Measurements from ENCODE around the gene RAP1GAP2. TPM values are rescaled to one million over a fixed set of nuclear protein-coding genes. Genes with fewer than 3 reads are reported as not detected.

The RAP1GAP2 gene
- total and polyA plus RNA-seq, 10 donors = 1.2 to 32.7 (median 14.1) TPM

DNA sequence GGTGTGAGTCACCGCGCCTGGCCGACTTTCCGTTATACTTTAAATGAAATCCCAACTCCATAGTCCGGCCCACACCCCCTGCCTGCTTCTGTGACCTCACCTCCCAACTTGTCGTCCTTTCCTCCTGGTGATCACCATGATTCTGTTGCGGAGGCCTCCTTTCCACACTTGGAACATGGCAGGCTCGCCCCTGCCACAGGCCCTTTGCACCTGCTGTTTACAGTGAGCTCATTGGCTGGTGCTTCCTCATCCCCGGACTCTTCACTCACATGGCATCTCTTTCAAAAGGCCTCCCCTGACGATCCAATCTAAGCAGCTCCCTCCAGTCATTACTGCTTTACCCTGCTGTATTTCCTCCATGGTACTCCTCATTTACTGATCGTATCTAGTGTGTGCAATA is 64.6 kb downstream of the RAP1GAP2 start:
- peaks cover 0 to 49% (median 19%) of the 10 kb centered on the region in 7 donors for H3K27me3 ChIP-seq (replicated peaks in 1 of 7)
- peaks cover 0 to 8% (median 0%) of the 10 kb centered on the region in 6 donors for H3K36me3 ChIP-seq
- 89 to 93% (median 93%) methylated on average over 11 of the region's 11 CpGs for WGBS, 5 donors
- no peak for DNase-seq
- no peaks in the 10 kb centered on the region for H3K4me1 ChIP-seq
- H3K9me3 ChIP-seq = no peaks in the 10 kb centered on the region
- no peak overlapping the region for H3K4me3 ChIP-seq
- H3K27ac ChIP-seq = no peak overlapping the region
- intact Hi-C loops (cut with DNase I; ENCODE audit: low total_unique reads) = no loop called here
- TF ChIP-seq POLR2A (IDR thresholded peaks at IDR 0.05) (no peak), POLR2AphosphoS5 (IDR thresholded peaks at IDR 0.05) (no peak)
- TF ChIP-seq, protein P1, sequence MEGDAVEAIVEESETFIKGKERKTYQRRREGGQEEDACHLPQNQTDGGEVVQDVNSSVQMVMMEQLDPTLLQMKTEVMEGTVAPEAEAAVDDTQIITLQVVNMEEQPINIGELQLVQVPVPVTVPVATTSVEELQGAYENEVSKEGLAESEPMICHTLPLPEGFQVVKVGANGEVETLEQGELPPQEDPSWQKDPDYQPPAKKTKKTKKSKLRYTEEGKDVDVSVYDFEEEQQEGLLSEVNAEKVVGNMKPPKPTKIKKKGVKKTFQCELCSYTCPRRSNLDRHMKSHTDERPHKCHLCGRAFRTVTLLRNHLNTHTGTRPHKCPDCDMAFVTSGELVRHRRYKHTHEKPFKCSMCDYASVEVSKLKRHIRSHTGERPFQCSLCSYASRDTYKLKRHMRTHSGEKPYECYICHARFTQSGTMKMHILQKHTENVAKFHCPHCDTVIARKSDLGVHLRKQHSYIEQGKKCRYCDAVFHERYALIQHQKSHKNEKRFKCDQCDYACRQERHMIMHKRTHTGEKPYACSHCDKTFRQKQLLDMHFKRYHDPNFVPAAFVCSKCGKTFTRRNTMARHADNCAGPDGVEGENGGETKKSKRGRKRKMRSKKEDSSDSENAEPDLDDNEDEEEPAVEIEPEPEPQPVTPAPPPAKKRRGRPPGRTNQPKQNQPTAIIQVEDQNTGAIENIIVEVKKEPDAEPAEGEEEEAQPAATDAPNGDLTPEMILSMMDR (IDR thresholded peaks at IDR 0.05 in 8 of 11, conservative IDR thresholded peaks at IDR 0.05 in 3 of 11) = no peak

DNA sequence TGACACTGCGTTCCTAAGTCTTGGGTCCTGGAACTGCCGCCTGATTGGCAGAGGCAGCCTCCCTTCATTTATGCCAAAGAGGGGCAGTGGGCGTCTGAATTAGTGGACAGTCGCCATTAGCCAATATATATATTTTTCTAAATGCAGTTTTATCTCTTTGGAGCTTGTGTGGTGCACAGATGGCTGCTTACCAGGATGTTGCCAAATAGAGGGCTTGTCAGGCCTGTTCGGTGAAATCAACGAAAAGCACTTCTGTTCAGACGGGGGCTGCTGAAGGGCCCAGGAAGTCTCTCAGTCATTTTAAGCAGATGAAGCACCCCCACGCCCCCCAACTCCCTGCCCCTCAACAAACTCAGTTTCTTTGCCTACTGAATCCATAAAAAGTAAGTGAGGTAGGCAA is 66.0 kb downstream of the RAP1GAP2 start:
- Histone ChIP-seq H3K9me3 (no peaks in the 10 kb centered on the region), H3K4me1 (no peaks in the 10 kb centered on the region), H3K36me3 (peaks cover 0 to 8% (median 0%) of the 10 kb centered on the region in 6 donors), H3K27ac (no peak overlapping the region), H3K4me3 (no peak overlapping the region), H3K27me3 (replicated peaks in 1 of 7) (peaks cover 0 to 42% (median 6%) of the 10 kb centered on the region in 7 donors)
- no peak for DNase-seq
- TF ChIP-seq, protein P1 (IDR thresholded peaks at IDR 0.05 in 8 of 11, conservative IDR thresholded peaks at IDR 0.05 in 3 of 11) = no peak
- TF ChIP-seq POLR2A (IDR thresholded peaks at IDR 0.05) (no peak), POLR2AphosphoS5 (IDR thresholded peaks at IDR 0.05) (no peak)
- intact Hi-C loops (cut with DNase I; ENCODE audit: low total_unique reads) = no loop called here
- 63 to 86% (median 73%) methylated on average over 8 of the region's 8 CpGs for WGBS, 5 donors

DNA sequence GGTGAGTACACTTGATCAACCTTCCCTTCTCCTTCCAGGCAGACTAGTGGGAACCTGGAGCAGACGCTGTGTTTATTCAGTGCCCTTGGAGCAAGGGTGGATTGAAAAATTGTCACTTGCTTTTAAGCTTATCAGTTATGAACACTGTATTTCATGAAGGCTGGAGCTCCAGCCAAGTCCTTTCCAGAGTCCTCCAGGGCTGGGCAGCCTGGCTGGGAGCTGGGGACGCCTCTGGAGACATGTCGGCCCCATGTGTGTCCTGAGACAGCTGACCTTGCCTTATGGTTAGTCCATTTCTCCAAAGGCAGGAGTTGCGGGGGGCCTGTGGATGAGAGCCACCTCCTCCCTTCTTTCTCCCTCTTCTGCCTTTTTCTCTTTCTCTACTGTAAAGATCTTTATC is 67.0 kb downstream of the RAP1GAP2 start:
- Histone ChIP-seq H3K9me3 (no peaks in the 10 kb centered on the region), H3K27ac (no peak overlapping the region), H3K4me3 (no peak overlapping the region), H3K36me3 (peaks cover 0 to 8% (median 0%) of the 10 kb centered on the region in 6 donors), H3K27me3 (replicated peaks in 1 of 7) (peaks cover 0 to 36% (median 0%) of the 10 kb centered on the region in 7 donors), H3K4me1 (no peaks in the 10 kb centered on the region)
- intact Hi-C loops (cut with DNase I; ENCODE audit: low total_unique reads) = no loop called here
- no peak for DNase-seq
- TF ChIP-seq, protein P1 (IDR thresholded peaks at IDR 0.05 in 8 of 11, conservative IDR thresholded peaks at IDR 0.05 in 3 of 11) = no peak
- TF ChIP-seq POLR2AphosphoS5 (IDR thresholded peaks at IDR 0.05) = no peak
- no peak for TF ChIP-seq POLR2A (IDR thresholded peaks at IDR 0.05)
- WGBS, 5 donors = 78 to 89% (median 82%) methylated on average over 4 of the region's 4 CpGs

DNA sequence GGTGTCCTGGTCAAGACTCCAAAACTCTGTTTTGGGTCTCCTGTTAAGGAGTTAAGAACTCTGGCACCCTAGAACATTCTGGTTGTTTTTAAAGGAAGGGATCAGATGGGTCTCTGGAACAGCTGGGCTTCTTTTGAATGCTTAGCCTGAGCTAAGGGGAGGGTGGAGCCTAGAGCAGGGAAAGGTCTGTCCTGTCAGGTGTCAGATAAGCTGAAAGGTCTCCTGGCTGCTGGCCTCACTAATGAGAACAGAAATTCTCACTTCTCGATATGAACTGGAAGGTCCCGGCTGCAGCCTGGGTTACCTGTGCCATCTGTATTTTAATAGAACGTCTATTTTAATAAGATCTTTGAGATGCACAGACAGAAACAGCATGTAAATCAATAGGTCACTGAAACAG is 69.0 kb downstream of the RAP1GAP2 start:
- Histone ChIP-seq H3K4me1 (no peaks in the 10 kb centered on the region), H3K27ac (no peak overlapping the region), H3K9me3 (no peaks in the 10 kb centered on the region), H3K4me3 (no peak overlapping the region), H3K27me3 (replicated peaks in 1 of 7) (peaks cover 0 to 25% (median 0%) of the 10 kb centered on the region in 7 donors), H3K36me3 (peaks cover 0 to 8% (median 0%) of the 10 kb centered on the region in 6 donors)
- TF ChIP-seq POLR2A (IDR thresholded peaks at IDR 0.05) = no peak
- TF ChIP-seq, protein P1 (IDR thresholded peaks at IDR 0.05 in 8 of 11, conservative IDR thresholded peaks at IDR 0.05 in 3 of 11) = no peak
- no peak for TF ChIP-seq POLR2AphosphoS5 (IDR thresholded peaks at IDR 0.05)
- 75 to 93% (median 81%) methylated on average over 3 of the region's 3 CpGs for WGBS, 5 donors
- DNase-seq = no peak
- intact Hi-C loops (cut with DNase I; ENCODE audit: low total_unique reads) = no loop called here

All from spleen (tissue), 11 donors.